Measurements from ENCODE around the gene SCRG1. TPM values are rescaled to one million over a fixed set of nuclear protein-coding genes. Genes with fewer than 3 reads are reported as not detected.

The SCRG1 gene
- polyA plus RNA-seq, 2 of the 4 experiments (the other 2 are of a cell fraction), result not detected

DNA sequence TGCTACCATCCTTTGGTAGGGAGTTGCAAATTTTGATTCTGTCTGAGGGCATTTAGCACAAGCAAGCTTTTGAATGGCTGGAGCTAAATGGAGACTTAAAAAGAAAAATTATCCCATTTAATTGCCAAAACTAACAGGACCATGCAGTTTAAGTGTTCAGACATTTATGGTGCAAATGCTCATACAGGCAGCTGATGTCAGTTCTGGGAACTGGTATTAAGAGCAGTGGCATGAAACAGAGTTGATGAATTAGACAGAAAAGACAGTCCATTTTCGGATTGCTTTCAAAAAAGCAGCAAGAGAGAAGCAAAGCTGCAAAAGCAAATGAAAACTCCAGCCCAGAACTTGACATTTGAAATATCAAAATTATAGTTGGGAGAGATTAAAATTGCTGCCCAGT, 1.3 kb downstream of the SCRG1 start:
- Histone ChIP-seq H3K4me1 (no peaks in the 10 kb centered on the region), H3K4me3 (no peak overlapping the region), H3K9me3 (no peaks in the 10 kb centered on the region), H3K4me2 (no peak overlapping the region), H3K27ac (no peak overlapping the region)
- no peak for FAIRE-seq
- ChIA-PET POLR2A (no interaction called here), CTCF (interaction anchor here (1.5 to 1.9 kb wide), 2 partner anchors 28 to 384 kb away, joined by 3 to 4 read pairs; no protein-coding TSS in a partner anchor)
- ATAC-seq, result no peak
- 58% methylated on average over 1 of the region's 1 CpG for WGBS (ENCODE audit: missing lambda C conversion rate)
- TF ChIP-seq POLR2AphosphoS2 (conservative IDR thresholded peaks at IDR 0.05; ENCODE audit: low read length) (no peak), CEBPB (IDR thresholded peaks at IDR 0.05) (no peak), ZFP36 (IDR thresholded peaks at IDR 0.05; ENCODE audit: borderline replicate concordance, partially characterized antibody) (no peak), EHF (CRISPR knock-in tag; IDR thresholded peaks at IDR 0.05) (no peak), MAZ (IDR thresholded peaks at IDR 0.05; ENCODE audit: borderline replicate concordance, low read depth, low read length) (no peak), CHD2 (IDR thresholded peaks at IDR 0.05; ENCODE audit: low read length, partially characterized antibody) (no peak), KDM1A (IDR thresholded peaks at IDR 0.05; ENCODE audit: low read depth) (no peak), FOSL2 (IDR thresholded peaks at IDR 0.05) (no peak), FOSL2 (CRISPR knock-in tag; IDR thresholded peaks at IDR 0.05) (no peak), REST (IDR thresholded peaks at IDR 0.05) (no peak), MYC (IDR thresholded peaks at IDR 0.05; ENCODE audit: borderline replicate concordance, low read length) (no peak), TP53 (CRISPR knock-in tag; IDR thresholded peaks at IDR 0.05) (no peak), CBX8 (IDR thresholded peaks at IDR 0.05) (no peak), NR3C1 (IDR thresholded peaks at IDR 0.05) (no peak), JUN (IDR thresholded peaks at IDR 0.05) (no peak), RARB (CRISPR knock-in tag; IDR thresholded peaks at IDR 0.05) (no peak), PBX3 (IDR thresholded peaks at IDR 0.05) (no peak), BHLHE40 (IDR thresholded peaks at IDR 0.05; ENCODE audit: low read depth, low read length) (no peak), EP300 (IDR thresholded peaks at IDR 0.05) (no peak)
- TF ChIP-seq, protein P1, sequence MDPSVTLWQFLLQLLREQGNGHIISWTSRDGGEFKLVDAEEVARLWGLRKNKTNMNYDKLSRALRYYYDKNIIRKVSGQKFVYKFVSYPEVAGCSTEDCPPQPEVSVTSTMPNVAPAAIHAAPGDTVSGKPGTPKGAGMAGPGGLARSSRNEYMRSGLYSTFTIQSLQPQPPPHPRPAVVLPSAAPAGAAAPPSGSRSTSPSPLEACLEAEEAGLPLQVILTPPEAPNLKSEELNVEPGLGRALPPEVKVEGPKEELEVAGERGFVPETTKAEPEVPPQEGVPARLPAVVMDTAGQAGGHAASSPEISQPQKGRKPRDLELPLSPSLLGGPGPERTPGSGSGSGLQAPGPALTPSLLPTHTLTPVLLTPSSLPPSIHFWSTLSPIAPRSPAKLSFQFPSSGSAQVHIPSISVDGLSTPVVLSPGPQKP (IDR thresholded peaks at IDR 0.05; ENCODE audit: low read depth, low read length), result no peak
- TF ChIP-seq, protein P2, sequence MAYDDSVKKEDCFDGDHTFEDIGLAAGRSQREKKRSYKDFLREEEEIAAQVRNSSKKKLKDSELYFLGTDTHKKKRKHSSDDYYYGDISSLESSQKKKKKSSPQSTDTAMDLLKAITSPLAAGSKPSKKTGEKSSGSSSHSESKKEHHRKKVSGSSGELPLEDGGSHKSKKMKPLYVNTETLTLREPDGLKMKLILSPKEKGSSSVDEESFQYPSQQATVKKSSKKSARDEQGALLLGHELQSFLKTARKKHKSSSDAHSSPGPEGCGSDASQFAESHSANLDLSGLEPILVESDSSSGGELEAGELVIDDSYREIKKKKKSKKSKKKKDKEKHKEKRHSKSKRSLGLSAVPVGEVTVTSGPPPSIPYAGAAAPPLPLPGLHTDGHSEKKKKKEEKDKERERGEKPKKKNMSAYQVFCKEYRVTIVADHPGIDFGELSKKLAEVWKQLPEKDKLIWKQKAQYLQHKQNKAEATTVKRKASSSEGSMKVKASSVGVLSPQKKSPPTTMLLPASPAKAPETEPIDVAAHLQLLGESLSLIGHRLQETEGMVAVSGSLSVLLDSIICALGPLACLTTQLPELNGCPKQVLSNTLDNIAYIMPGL (CRISPR knock-in tag; IDR thresholded peaks at IDR 0.05; ENCODE audit: borderline replicate concordance), result no peak
- DNase-seq (ENCODE audit: low read depth in 1 of 2, low spot score in 1 of 2), result no peak

DNA sequence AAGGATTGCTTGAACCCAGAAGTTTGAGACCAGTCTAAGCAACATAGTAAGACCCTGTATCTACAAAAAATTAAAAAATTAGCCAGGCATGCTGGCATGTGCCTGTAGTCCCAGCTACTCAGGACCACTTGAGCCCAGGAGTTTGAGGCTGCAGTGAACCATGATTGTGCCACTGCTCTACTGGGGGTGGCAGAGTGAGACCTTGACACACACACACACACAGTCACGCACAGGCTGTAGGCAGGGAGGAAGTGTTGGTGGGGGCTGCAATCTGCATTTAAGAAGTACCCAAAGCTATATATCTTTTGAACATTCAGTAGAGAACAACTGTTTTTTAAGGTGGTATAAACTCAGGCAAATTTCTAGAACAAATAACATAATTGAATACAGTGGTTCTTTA, 7.2 kb downstream of the SCRG1 start:
- FAIRE-seq (no peak), ATAC-seq (no peak), DNase-seq (ENCODE audit: low read depth in 1 of 2, low spot score in 1 of 2) (no peak)
- no peak overlapping the region for H3K4me2 ChIP-seq
- POLR2A ChIA-PET, result no interaction called here
- no peak overlapping the region for H3K4me3 ChIP-seq
- H3K9me3 ChIP-seq, result no peaks in the 10 kb centered on the region
- WGBS (ENCODE audit: missing lambda C conversion rate), result 100% methylated on average over 1 of the region's 1 CpG
- CTCF ChIA-PET, result no interaction called here
- H3K27ac ChIP-seq, result no peak overlapping the region
- TF ChIP-seq CEBPB (IDR thresholded peaks at IDR 0.05) (no peak), POLR2A (IDR thresholded peaks at IDR 0.05; ENCODE audit: low read length) (no peak)
- no peaks in the 10 kb centered on the region for H3K4me1 ChIP-seq

Data from A549 (cell line).